HCT116 (cell line): Measurements from ENCODE around the gene OR2B2.

Experiments used
- CEBPB ChIP-seq: IDR thresholded peaks from 2 replicates; pipeline ENCODE4 v1.6.1; 2012; ENCODE audit warnings: low read depth
- CTCF ChIP-seq, 3 experiments: fragments of 200-600 bp in 1 of 3; sonication (generic) in 1 of 3; IDR thresholded peaks in 2 of 3; conservative IDR thresholded peaks in 1 of 3; 2 replicates each; pipeline ENCODE4 v1.5.1; 2012 to 2017; ENCODE audit warnings: low read depth in 2 of 3, low read length in 2 of 3, antibody characterized with exemption in 1 of 3, borderline replicate concordance in 1 of 3, control low read depth in 1 of 3, mild to moderate bottlenecking in 1 of 3, mixed read lengths in 1 of 3, mixed run types in 1 of 3, moderate library complexity in 1 of 3; ENCODE audit not compliant: insufficient read depth in 1 of 3
- EZH2 ChIP-seq: fragments of 200-600 bp; sonication (generic); IDR thresholded peaks from 2 replicates; pipeline ENCODE4 v1.6.1; 2017; ENCODE audit warnings: antibody characterized with exemption, mixed run types
- EZH2phosphoT487 ChIP-seq: fragments of 200-600 bp; IDR thresholded peaks from 2 replicates; pipeline ENCODE4 v1.6.1; 2018; ENCODE audit warnings: antibody characterized with exemption, borderline replicate concordance
- JUND ChIP-seq: IDR thresholded peaks from 2 replicates; pipeline ENCODE4 v1.6.1; 2012
- MAX ChIP-seq: IDR thresholded peaks from 2 replicates; pipeline ENCODE4 v1.6.1; 2012
- POLR2A ChIP-seq: IDR thresholded peaks from 2 replicates; pipeline ENCODE4 v1.7.0; 2011; ENCODE audit warnings: borderline replicate concordance; ENCODE audit not compliant: insufficient read depth, insufficient read length; ENCODE audit errors: extremely low read depth
- POLR2AphosphoS5 ChIP-seq: IDR thresholded peaks from 2 replicates; pipeline ENCODE4 v1.6.1; 2011; ENCODE audit warnings: mild to moderate bottlenecking, low read depth, low read length, moderate library complexity
- REST ChIP-seq: IDR thresholded peaks from 2 replicates; pipeline ENCODE4 v1.6.1; 2012; ENCODE audit warnings: low read depth
- TCF7L2 ChIP-seq: IDR thresholded peaks from 2 replicates; pipeline ENCODE4 v1.7.0; 2011; ENCODE audit warnings: borderline replicate concordance, inconsistent platforms; ENCODE audit not compliant: insufficient read depth, insufficient read length; ENCODE audit errors: extremely low read depth
- YY1 ChIP-seq: IDR thresholded peaks from 2 replicates; pipeline ENCODE4 v1.6.1; 2011; ENCODE audit warnings: low read length, low read depth, moderate library complexity, mild to moderate bottlenecking; ENCODE audit not compliant: insufficient replicate concordance; ENCODE audit errors: extremely low read depth

DNA sequence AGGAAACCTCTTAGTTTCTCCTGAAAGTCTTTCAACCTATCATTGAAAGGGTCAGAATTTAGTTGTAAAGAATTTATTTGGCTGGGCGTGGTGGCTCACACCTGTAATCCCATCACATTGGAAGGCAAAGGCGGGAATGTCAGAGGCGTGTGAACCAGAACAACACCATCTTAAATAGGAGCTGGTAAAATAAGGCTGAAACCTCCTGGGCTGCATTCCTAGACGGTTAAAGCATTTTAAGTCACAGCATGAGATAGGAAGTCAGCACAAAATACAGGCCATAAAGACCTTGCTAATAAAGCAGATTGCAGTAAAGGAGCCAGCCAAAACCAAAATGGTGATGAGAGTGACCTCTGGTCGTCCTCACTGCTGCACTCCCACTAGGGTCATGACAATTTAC, 29.6 kb downstream of the OR2B2 start:
- no peak for TF ChIP-seq POLR2AphosphoS5
- TF ChIP-seq TCF7L2, result no peak
- no peak for TF ChIP-seq YY1
- no peak for TF ChIP-seq EZH2
- no peak for TF ChIP-seq CTCF (IDR thresholded peaks at IDR 0.05 in 2 of 3, conservative IDR thresholded peaks at IDR 0.05 in 1 of 3; ENCODE audit: borderline replicate concordance in 1 of 3, insufficient read depth in 1 of 3, low read depth in 2 of 3, low read length in 2 of 3)
- no peak for TF ChIP-seq MAX
- no peak for TF ChIP-seq CEBPB
- no peak for TF ChIP-seq POLR2A
- no peak for TF ChIP-seq EZH2phosphoT487
- TF ChIP-seq REST, result no peak
- no peak for TF ChIP-seq JUND
